Left ventricle myocardium inferior (tissue), 1 donor: ENCODE data around the gene KDM4E. TPM values are rescaled to one million over a fixed set of nuclear protein-coding genes. Genes with fewer than 3 reads are reported as not detected.

Experiments
- DNase-seq: peaks from one replicate; pipeline ENCODE4 v3.0.0-alpha.2; 2020
- H3K27ac ChIP-seq: fragments of 200-600 bp; replicated peaks from 2 replicates; pipeline ENCODE4 v1.8.0; 2021
- H3K27me3 ChIP-seq: fragments of 200-600 bp; 2 replicates; pipeline ENCODE4 v1.8.0; 2021; ENCODE audit warnings: low read depth
- H3K36me3 ChIP-seq: fragments of 200-600 bp; 2 replicates; pipeline ENCODE4 v1.8.0; 2021
- H3K4me1 ChIP-seq: fragments of 200-600 bp; 2 replicates; pipeline ENCODE4 v1.8.0; 2021
- H3K4me3 ChIP-seq: fragments of 200-600 bp; 2 replicates; pipeline ENCODE4 v1.8.0; 2021; ENCODE audit warnings: mild to moderate bottlenecking, moderate library complexity
- H3K9me3 ChIP-seq: fragments of 200-600 bp; replicated peaks from 2 replicates; pipeline ENCODE4 v1.8.0; 2021
- CTCF ChIP-seq: fragments of 200-600 bp; IDR thresholded peaks from 2 replicates; pipeline ENCODE4 v1.8.0; 2021; ENCODE audit warnings: antibody characterized with exemption, mild to moderate bottlenecking, borderline replicate concordance
- intact Hi-C: fragments of 100-400 bp; cut with micrococcal nuclease; formaldehyde crosslinking; loops from one replicate; pipeline ENCODE4 v1.11.0; 2022
- total RNA-seq: library from RNA; stranded (reverse); fragmentation: NEBNext Ultra II Directional; extraction: Animal tissue kit (Norgen Biotek cat#: 25700); gene quantifications from one replicate; pipeline ENCODE4 v1.2.1, GENCODE V29; 2021
- donor health status: DM: no; HTN: yes; CAD: no; lungs with severe emphysema.

The KDM4E gene
- total RNA-seq, 1 donor from 2014 or later = not detected

GRCh38 chr11:95065336-95065735 lies 40.3 kb downstream of the KDM4E start:
- no peak for TF ChIP-seq CTCF
- H3K9me3 ChIP-seq = no peaks in the 10 kb centered on the region
- no peaks in the 10 kb centered on the region for H3K36me3 ChIP-seq
- no peak for DNase-seq
- peaks cover 39% of the 10 kb centered on the region for H3K4me1 ChIP-seq
- no peaks in the 10 kb centered on the region for H3K27me3 ChIP-seq
- intact Hi-C loops = loop anchor here (5.0 kb wide), 1 partner anchor 82 kb away; no protein-coding TSS in a partner anchor
- no peak overlapping the region for H3K27ac ChIP-seq
- H3K4me3 ChIP-seq = no peak overlapping the region

GRCh38 chr11:95066716-95067038 lies 41.6 kb downstream of the KDM4E start, which contains the start of gene SRSF8:
Gene SRSF8 (plus strand): TSS chr11:95066919. CDS start chr11:95067227, 308 bp downstream.
- peaks cover 45% of the 10 kb centered on the region for H3K4me1 ChIP-seq
- peak within 1 kb of the TSS; percentile 98 for H3K27ac ChIP-seq
- H3K27me3 ChIP-seq = no peaks in the 10 kb centered on the region
- intact Hi-C loops = loop anchor here (5.0 kb wide), 1 partner anchor 81 kb away; no protein-coding TSS in a partner anchor
- no peak for DNase-seq
- TF ChIP-seq CTCF = no peak
- H3K9me3 ChIP-seq = no peaks in the 10 kb centered on the region
- no peaks in the 10 kb centered on the region for H3K36me3 ChIP-seq
- peak within 1 kb of the TSS; percentile 89 for H3K4me3 ChIP-seq

GRCh38 chr11:95067039-95067840 lies 42.2 kb downstream of the KDM4E start:
- Histone ChIP-seq H3K27me3 (no peaks in the 10 kb centered on the region), H3K9me3 (no peaks in the 10 kb centered on the region), H3K27ac (peak overlapping the region; percentile 98), H3K4me3 (peak overlapping the region; percentile 89), H3K4me1 (peaks cover 45% of the 10 kb centered on the region), H3K36me3 (peaks cover under 1% of the 10 kb centered on the region)
- intact Hi-C loops = loop anchor here (5.0 kb wide), 1 partner anchor 80 kb away; no protein-coding TSS in a partner anchor
- peak; percentile 87 for DNase-seq
- TF ChIP-seq CTCF = peak; percentile 72

- Histone ChIP-seq H3K27me3 (no peaks in the 10 kb centered on the region), H3K4me3 (peak overlapping the region; percentile 89), H3K4me1 (peaks cover 45% of the 10 kb centered on the region), H3K36me3 (peaks cover 4% of the 10 kb centered on the region), H3K9me3 (no peaks in the 10 kb centered on the region), H3K27ac (peak overlapping the region; percentile 98)
- intact Hi-C loops = loop anchor here (5.0 kb wide), 1 partner anchor 79 kb away; no protein-coding TSS in a partner anchor
- TF ChIP-seq CTCF = no peak
- DNase-seq = no peak
Observed at GRCh38 chr11:95067841-95068219, 42.8 kb downstream of the KDM4E start.

GRCh38 chr11:95068549-95068948 lies 43.5 kb downstream of the KDM4E start:
- H3K27me3 ChIP-seq = no peaks in the 10 kb centered on the region
- peaks cover 4% of the 10 kb centered on the region for H3K36me3 ChIP-seq
- no peaks in the 10 kb centered on the region for H3K9me3 ChIP-seq
- TF ChIP-seq CTCF = no peak
- H3K4me1 ChIP-seq = peaks cover 45% of the 10 kb centered on the region
- peak overlapping the region; percentile 98 for H3K27ac ChIP-seq
- peak; percentile 65 for DNase-seq
- intact Hi-C loops = loop anchor here (5.0 kb wide), 1 partner anchor 79 kb away; no protein-coding TSS in a partner anchor
- H3K4me3 ChIP-seq = peak overlapping the region; percentile 89
